Endothelial cell of hepatic sinusoid (primary cell): ENCODE data around the gene COL6A3.
"Not testable (repeated sequence)": the region's sequence is repeated elsewhere in the genome, so short reads cannot be mapped to it uniquely, and the experiment has no call there.

ENCODE experiments used
- in situ Hi-C: cut with HindIII; loops from 2 replicates; pipeline ENCODE4 v1.10.0; 2017; ENCODE audit warnings: low sequenced_read_pairs

The COL6A3 gene

GRCh38 chr2:237422309-237422708 lies 8.3 kb upstream of the COL6A3 start:
- in situ Hi-C loops: no loop called here

GRCh38 chr2:237421542-237422116 lies 7.7 kb upstream of the COL6A3 start:
- in situ Hi-C loops: no loop called here

GRCh38 chr2:237418300-237418699 lies 4.3 kb upstream of the COL6A3 start:
- in situ Hi-C loops: no loop called here

GRCh38 chr2:237412988-237413776 lies 782 bp downstream of the COL6A3 start:
- in situ Hi-C loops: loop anchor here (5.0 kb wide), 2 partner anchors 64 to 149 kb away; no protein-coding TSS in a partner anchor

- in situ Hi-C loops: loop anchor here (5.0 kb wide), 2 partner anchors 65 to 150 kb away; no protein-coding TSS in a partner anchor
These were observed 1.3 kb downstream of the COL6A3 start for GRCh38 chr2:237412646-237412987.

- in situ Hi-C loops: loop anchor here (5.0 kb wide), 2 partner anchors 65 to 150 kb away; no protein-coding TSS in a partner anchor
These were observed 2.1 kb downstream of the COL6A3 start for GRCh38 chr2:237411683-237412423.

GRCh38 chr2:237411092-237411601 lies 2.8 kb downstream of the COL6A3 start:
- in situ Hi-C loops: loop anchor here (5.0 kb wide), 2 partner anchors 66 to 151 kb away; no protein-coding TSS in a partner anchor

GRCh38 chr2:237409263-237409662 lies 4.7 kb downstream of the COL6A3 start:
- in situ Hi-C loops: not testable (repeated sequence)

GRCh38 chr2:237408335-237409000 lies 5.5 kb downstream of the COL6A3 start:
- in situ Hi-C loops: no loop called here

GRCh38 chr2:237407700-237408099 lies 6.3 kb downstream of the COL6A3 start:
- in situ Hi-C loops: no loop called here

- in situ Hi-C loops: no loop called here
These were observed 7.5 kb downstream of the COL6A3 start for GRCh38 chr2:237406371-237406895.

- in situ Hi-C loops: no loop called here
These were observed 8.4 kb downstream of the COL6A3 start for GRCh38 chr2:237405605-237406004.

GRCh38 chr2:237405006-237405559 lies 8.9 kb downstream of the COL6A3 start:
- in situ Hi-C loops: no loop called here

GRCh38 chr2:237404413-237404812 lies 9.6 kb downstream of the COL6A3 start:
- in situ Hi-C loops: loop anchor here (5.0 kb wide), 1 partner anchor 62 kb away; no protein-coding TSS in a partner anchor

GRCh38 chr2:237403024-237403882 lies 10.7 kb downstream of the COL6A3 start:
- in situ Hi-C loops: loop anchor here (5.0 kb wide), 1 partner anchor 61 kb away; no protein-coding TSS in a partner anchor

GRCh38 chr2:237400199-237400598 lies 13.8 kb downstream of the COL6A3 start:
- in situ Hi-C loops: loop anchor here (5.0 kb wide), 1 partner anchor 58 kb away; no protein-coding TSS in a partner anchor

GRCh38 chr2:237397072-237397471 lies 16.9 kb downstream of the COL6A3 start:
- in situ Hi-C loops: no loop called here

- in situ Hi-C loops: no loop called here
These were observed 20.4 kb downstream of the COL6A3 start for GRCh38 chr2:237393523-237393922.

GRCh38 chr2:237392186-237392585 lies 21.8 kb downstream of the COL6A3 start:
- in situ Hi-C loops: no loop called here
